HG02884 (cell line): Measurements from ENCODE around the gene CARMIL1.
"Not testable (repeated sequence)": the region's sequence is repeated elsewhere in the genome, so short reads cannot be mapped to it uniquely, and the experiment has no call there.

ENCODE experiments used
- ATAC-seq: cut with Tn5 transposase; IDR thresholded peaks from one replicate; pipeline ENCODE4 v1.9.1; 2021; ENCODE audit warnings: mild to moderate bottlenecking, moderate library complexity; ENCODE audit not compliant: unreplicated experiment

CARMIL1 gene

DNA sequence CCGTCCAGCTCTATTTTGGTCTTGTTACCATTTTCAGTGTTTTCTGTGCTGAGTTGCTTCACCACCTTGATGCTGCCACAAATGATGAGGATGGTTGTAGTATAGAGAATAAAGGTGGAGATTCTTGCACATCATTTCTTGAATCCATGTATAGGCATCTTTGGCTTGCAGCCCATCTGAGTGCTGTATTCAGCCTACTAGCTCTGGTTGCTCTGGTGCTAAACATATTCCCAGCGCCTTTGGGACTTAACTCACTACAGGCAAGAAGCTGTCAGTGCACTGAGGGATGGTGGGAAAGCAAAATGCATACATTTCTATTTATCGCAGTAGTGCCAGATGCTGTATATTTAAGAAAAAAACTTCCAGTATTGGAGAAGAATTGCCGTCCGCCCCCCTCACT is 86.0 kb downstream of the CARMIL1 start:
- ATAC-seq, result no peak

DNA sequence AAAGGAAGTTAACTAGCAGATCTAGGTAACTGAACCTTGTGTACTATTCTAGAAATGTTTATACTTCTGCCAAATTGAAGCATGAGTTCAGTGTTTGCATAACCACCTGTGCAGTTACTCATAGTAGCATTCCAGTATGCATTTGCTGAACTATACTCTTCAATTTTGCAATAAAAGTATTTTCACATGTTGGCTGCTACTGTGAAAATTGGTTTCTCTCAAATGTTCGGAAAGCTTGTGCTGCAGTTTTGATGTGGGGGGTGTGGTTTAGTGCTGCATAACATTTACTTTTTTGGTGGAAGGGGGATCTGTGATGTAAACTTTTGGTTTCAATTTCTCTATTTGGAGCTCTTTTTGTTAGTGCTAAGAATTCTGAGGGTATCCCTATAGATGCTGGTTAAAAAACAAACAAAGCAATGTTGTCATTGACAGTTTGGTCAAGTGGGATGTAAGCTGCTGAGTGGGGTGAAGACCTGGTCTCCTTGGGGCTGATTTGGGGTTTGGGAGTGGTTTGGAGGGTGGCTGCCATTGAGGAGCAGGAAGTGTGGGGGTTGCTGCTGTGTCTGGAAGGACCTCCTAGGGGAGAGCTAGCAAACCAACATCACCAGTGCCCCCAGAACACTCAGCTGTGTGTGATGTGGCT is 87.8 kb downstream of the CARMIL1 start:
- no peak for ATAC-seq

DNA sequence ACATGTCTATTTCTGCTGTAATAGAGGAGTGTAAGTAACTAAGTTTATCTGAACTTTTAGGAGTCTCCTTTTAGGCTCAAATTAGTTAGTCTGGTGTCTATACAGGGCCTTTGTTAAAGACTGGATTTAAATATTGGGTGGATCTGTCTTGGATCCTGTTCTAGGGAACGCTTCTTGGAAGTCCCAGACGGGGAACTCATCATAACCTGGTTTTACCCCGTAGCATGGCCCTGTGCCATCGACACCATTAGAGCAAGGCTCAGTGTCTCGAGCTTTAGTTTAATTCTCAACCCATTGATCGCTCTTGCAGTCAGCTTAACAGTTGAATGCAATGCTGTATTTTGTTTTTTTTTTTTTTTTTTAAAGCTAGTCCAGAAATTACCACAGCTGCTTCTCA is 89.9 kb downstream of the CARMIL1 start:
- ATAC-seq, result no peak

DNA sequence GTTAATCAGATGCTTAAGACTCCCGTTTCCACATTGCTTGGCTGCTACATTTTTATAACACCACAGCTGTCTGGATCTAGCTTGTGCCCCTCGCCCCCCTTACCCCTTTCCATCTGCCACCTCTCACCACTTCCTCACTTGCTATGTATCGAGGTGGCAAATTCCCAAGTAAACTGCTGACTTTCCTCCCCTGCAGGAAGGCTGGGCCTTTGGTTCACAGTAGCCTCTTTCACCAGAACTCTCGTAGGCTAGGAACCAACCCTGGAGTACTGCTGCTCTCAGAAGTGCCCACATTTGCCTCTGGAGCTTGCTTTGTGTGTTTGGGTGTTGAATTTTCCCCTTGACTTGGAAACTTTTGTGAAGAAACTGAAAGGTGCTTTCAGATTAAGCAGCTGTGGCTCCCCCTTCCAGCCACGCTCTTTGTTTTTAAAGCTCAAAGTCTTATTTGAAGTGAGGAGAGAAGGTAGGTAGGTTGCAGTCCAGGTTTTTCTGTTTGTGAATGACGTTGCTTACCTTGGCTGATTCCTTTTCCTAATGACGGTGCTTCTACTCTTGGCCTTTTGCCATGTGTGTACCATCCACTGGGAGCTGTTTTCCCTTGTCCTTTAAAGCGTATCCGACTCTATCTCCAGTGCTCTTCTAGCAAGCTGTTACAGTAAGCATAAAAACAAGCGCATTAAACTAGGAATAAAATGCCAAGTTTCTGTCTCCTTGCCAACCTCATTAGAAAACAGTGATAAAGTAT is 90.4 kb downstream of the CARMIL1 start:
- ATAC-seq, result no peak

DNA sequence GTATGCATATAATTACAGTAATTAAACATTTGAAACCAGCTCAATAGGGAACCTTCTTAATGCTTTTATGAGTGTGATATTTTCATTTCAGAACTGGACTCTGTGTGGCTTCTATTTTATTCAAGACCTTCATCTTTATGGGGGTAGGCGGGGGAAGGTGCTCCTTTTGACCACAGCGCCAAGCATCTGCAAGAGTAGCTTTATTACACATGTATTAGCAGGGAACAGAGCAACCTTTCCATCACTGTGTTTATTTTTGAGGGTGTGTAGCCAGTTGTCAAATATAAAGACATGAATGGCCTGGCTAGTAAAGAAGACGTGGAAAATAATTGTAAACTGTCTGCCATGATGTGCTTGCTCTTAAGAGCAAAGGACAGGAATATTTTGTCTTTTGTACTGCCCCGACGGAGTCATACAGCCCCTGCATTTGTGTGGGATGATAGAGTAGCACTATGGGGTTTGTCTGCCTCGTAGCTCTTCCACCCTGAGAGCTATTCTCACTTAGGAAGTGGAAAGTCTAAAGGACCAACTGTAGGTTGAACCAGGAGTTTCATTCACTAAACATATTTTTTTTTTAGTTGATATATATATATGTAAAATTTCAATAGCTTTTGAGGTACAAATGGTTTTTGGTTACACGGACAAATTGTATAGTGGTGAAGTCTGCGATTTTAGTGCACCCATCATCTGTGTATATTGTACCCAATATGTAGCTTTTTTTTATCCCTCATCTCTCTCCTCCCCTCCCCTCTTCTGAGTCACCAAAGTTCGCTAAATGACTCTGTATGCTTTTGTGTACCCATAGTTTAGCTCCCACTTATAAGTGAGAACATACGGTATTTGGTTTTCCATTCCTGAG is 91.2 kb downstream of the CARMIL1 start:
- no peak for ATAC-seq

DNA sequence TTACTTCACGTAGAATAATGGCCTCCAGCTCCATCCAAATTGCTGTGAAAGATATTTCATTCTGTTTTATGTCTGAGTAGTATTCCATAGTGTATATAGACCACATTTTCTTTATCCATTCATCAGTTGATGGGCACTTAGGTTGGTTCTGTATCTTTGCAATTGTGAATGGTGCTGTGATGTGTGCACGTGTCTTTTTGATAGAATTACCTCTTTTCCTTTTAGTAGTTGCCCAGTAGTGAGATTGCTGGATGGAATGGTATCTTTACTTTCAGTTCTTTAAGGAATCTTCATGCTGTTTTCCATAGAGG is 91.8 kb downstream of the CARMIL1 start:
- ATAC-seq, result no peak

- no peak for ATAC-seq
These were observed 96.0 kb downstream of the CARMIL1 start for GRCh38 chr6:25375125-25375524.

- ATAC-seq, result no peak
These were observed 98.5 kb downstream of the CARMIL1 start for GRCh38 chr6:25377664-25378063.

GRCh38 chr6:25381077-25381476 is 101.9 kb downstream of the CARMIL1 start:
- ATAC-seq, result no peak

DNA sequence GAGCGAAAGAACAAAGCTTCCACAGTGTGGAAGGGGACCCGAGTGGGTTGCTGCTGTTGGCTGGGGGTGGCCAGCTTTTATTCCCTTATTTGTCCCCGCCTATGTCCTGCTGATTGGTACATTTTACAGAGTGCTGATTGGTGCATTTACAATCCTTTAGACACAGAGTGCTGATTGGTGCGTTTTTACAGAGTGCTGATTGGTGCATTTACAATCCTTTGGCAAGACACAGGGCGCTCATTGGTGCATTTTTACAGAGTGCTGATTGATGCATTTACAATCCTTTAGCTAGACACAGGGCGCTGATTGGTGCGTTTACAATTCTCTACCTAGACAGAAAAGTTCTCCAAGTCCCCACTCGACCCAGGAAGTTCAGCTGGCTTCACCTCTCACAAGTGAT is 103.3 kb downstream of the CARMIL1 start:
- ATAC-seq, result not testable (repeated sequence)

DNA sequence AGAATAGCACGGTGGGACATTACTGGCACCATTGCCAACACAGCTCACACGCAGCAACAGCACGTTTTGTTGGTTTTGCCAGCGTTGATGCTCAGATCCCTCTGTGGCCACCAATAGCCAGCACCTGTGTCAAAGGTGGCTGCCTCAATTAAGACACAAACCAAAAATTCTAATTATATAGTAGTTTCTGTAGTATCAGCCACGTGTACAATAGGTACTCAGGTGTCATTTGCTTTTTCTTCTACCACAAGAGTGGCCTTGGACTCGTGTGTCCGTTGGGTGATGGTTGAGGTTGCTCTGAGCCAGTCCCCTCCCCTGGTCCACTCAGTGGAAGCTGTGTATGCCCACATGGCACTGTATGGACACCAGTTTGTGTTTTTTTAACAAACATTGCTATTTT is 105.1 kb downstream of the CARMIL1 start:
- ATAC-seq, result no peak

DNA sequence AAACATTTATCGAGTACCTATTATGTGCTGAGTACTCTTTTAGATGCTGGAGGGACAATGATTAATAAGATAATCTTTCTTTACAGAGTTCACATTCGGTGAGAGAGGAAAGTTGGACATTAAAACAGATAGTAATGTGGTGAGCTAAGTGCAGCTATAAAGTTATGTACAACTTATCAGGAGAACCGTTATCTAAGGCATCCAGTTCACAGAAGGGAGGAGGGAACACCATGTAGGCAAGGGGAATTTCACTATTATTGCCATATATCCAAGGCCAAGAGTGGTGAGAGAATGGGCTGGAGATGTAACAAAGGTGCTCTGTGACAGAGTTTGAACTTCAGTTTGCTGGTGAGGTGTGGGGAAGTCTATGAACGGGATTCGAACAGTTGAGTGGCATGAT is 105.8 kb downstream of the CARMIL1 start:
- ATAC-seq, result no peak

DNA sequence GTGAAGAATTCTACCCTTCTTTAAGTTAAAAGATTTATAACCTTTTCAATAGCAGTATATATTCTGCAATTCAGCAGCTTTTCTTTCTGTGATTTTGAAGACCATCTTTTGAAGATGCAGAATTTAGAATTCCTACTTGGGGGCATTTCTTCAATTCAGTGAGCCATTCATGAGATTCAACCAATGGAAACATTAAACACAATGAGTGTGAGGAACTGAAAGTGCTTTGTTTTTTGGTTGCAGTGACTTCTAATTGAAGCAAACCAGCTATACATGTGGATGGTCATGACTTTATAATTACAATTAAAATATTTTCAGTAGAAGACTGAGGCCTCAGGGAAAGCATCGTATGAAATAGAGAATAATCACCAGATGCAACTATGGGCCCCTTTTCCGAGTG is 108.3 kb downstream of the CARMIL1 start:
- peak; percentile 66 for ATAC-seq

GRCh38 chr6:25387911-25388310 is 108.7 kb downstream of the CARMIL1 start:
- no peak for ATAC-seq

DNA sequence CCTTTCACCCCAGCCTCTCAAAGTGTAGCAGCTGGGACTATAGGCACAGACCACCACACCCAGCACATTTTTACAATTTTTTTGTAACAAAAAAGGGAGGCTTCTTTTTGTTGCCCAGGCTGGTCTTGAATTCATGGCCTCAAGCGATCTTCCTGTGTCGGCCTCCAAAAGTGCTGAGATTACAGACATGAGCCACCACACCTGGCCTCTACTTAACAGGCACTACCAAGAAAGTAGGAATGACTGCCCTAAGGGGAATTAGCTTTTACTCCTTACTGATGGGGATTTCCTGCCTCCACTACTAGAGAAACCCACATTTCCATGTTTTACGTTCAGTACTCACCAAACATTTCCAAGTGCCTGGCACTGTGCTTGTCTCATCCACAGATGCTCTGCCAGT is 109.6 kb downstream of the CARMIL1 start:
- no peak for ATAC-seq

- no peak for ATAC-seq
These were observed 110.3 kb downstream of the CARMIL1 start for GRCh38 chr6:25389471-25389870.

DNA sequence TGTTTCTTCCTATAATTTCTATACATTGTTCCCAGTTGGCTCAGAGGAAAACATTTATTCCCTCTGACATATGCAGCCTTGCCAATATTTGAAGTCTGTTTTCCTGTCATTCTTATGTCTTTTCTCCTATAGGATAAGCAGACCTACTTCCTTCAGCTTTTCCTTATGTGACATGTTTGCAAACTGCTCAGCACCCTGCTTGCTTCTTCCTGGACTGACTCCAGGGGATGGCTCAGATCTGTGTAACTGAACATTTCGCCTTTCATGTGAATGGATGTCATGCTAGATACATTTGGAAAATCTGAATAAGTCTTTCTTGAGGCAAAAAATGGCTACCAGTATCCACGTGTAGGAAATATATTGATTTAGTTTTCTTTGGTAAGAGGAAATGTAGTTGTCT is 113.2 kb downstream of the CARMIL1 start:
- no peak for ATAC-seq

GRCh38 chr6:25395731-25396130 is 116.6 kb downstream of the CARMIL1 start:
- ATAC-seq, result no peak

DNA sequence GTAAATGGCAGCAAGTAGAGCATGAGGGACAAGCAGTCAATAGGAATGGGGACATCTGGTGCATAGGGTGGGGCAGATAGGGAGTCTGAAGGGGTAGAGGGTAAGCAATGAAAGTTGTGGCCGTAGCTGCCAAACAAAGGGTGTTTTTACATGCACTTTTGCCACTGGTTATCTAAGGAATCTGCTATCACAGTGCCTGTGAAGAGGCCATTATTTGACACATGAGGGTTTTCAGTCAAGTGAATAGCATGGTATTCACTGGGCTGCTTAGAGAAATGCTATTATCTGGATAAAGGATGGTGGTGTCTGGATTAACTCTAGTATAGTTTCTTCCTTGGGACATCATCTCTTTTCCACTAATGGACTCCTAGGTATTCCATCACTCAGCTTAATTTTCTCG is 118.2 kb downstream of the CARMIL1 start:
- no peak for ATAC-seq

DNA sequence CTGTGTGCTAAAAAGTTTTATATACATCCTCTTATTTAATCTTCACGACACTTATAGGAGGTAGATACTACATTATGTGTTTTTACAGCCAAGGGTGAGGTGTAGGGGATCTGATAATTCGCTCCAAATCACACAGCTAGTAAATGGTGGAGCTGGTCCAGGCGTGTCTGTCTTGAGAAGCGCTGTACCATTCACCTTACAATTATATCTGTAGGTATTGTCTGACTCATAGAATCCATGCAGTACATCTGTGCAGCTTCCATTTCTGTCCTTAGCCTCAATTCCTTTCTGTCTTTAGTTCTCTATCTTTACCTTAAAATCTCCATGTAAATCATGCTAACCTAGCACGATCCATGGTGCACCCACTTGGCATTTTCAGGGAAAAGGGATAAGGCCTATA is 120.7 kb downstream of the CARMIL1 start:
- ATAC-seq, result no peak

DNA sequence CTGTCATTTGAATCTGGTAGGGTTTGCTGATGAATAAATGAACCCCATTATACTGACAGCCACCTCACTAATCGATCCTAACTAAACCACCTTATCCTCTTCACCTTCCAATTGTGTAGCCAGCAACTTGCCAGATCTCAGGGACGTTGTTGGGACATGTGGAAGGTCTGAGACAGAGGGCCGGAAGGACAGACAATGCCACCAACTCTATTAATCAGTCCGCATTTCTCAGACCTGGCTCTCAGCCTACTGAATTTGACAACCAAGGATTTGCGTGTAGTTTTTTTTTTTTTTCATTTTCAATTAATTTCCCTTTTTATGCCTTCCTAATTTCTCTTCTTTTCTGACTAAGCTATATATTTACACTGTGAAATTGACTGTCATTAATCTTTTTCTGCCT is 122.5 kb downstream of the CARMIL1 start:
- ATAC-seq, result no peak

DNA sequence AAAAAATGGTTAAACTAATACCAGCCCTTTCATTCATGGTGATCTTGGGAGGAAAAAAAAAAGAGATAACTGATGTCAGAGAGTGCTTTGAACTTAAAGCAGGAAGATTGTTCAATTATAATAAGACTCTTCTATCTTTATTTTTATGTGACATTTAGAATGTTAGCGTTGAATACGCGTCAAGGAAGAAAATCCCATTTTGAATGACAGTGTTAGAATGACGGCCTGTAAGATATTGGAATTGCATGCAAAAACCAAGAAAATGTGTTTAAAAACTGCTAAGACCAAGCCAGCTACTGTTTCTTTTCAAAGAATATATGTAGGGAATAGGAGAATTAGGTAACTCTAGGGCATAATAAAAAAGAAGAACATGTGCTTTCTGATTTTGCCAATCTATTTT is 123.0 kb downstream of the CARMIL1 start:
- ATAC-seq, result no peak
